ENCODE measurements around the gene FAM209B.

DNA sequence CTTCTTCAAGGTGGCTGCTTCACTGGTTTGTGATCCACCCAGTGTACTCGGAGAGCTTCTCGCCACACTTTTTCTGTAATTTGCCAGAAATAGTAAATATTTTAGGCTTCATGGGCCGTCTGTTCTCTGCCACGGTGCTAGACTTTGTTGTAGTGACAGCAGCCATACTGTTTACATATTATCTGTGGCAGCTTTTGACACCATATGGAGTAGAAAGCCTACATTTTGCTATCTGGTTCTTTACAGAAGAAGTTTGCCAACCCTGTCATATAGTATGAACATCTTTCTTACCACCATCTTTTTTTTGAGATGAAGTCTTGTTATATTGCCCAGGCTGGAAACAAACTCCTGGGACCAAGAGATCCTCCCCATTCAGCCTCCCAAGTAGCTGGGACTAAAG lies 32.5 kb downstream of the FAM209B start:
- TF ChIP-seq, protein P1, sequence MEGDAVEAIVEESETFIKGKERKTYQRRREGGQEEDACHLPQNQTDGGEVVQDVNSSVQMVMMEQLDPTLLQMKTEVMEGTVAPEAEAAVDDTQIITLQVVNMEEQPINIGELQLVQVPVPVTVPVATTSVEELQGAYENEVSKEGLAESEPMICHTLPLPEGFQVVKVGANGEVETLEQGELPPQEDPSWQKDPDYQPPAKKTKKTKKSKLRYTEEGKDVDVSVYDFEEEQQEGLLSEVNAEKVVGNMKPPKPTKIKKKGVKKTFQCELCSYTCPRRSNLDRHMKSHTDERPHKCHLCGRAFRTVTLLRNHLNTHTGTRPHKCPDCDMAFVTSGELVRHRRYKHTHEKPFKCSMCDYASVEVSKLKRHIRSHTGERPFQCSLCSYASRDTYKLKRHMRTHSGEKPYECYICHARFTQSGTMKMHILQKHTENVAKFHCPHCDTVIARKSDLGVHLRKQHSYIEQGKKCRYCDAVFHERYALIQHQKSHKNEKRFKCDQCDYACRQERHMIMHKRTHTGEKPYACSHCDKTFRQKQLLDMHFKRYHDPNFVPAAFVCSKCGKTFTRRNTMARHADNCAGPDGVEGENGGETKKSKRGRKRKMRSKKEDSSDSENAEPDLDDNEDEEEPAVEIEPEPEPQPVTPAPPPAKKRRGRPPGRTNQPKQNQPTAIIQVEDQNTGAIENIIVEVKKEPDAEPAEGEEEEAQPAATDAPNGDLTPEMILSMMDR (IDR thresholded peaks at IDR 0.05; ENCODE audit: poor library complexity, severe bottlenecking) = no peak
- TF ChIP-seq EP300 (conservative IDR thresholded peaks at IDR 0.05; ENCODE audit: poor library complexity, severe bottlenecking) (no peak), POLR2AphosphoS5 (IDR thresholded peaks at IDR 0.05) (no peak), TAF1 (IDR thresholded peaks at IDR 0.05; ENCODE audit: low read depth) (no peak), EZH2 (IDR thresholded peaks at IDR 0.05; ENCODE audit: borderline replicate concordance, insufficient read depth, low read length, poor library complexity, severe bottlenecking) (no peak), SMC3 (conservative IDR thresholded peaks at IDR 0.05; ENCODE audit: poor library complexity) (no peak)

All from neural cell (in vitro differentiated cells).